ENCODE results near the gene APRT. TPM values are rescaled to one million over a fixed set of nuclear protein-coding genes. Genes with fewer than 3 reads are reported as not detected.

The APRT gene
- total and polyA plus RNA-seq, 9 of the 15 experiments (the other 6 are each of a cell fraction or from before 2014, with no cell fraction given) = 41.7 to 409 (median 146) TPM

GRCh38 chr16:88811769-88812512, at the start of gene APRT (continued):
- TF ChIP-seq EWSR1 (IDR thresholded peaks at IDR 0.05; ENCODE audit: borderline replicate concordance, low read depth, partially characterized antibody) = no peak
- TF ChIP-seq BRF1 (IDR thresholded peaks at IDR 0.05; ENCODE audit: borderline replicate concordance, extremely low read depth, insufficient read length) = no peak
- no peak for TF ChIP-seq ETV6 (IDR thresholded peaks at IDR 0.05; ENCODE audit: borderline replicate concordance in 1 of 2, low read depth in 2 of 2, low read length in 1 of 2)
- no peak for TF ChIP-seq ETV6 (CRISPR knock-in tag; IDR thresholded peaks at IDR 0.05; ENCODE audit: borderline replicate concordance)
- TF ChIP-seq CREBBP (IDR thresholded peaks at IDR 0.05; ENCODE audit: low read depth, low read length) = no peak
- TF ChIP-seq ZNF124 (CRISPR knock-in tag; IDR thresholded peaks at IDR 0.05) = no peak
- TF ChIP-seq SFPQ (IDR thresholded peaks at IDR 0.05; ENCODE audit: low read depth, low read length) = no peak
- no peak for TF ChIP-seq RBM17 (IDR thresholded peaks at IDR 0.05; ENCODE audit: borderline replicate concordance, low read depth, low read length)
- TF ChIP-seq E2F8 (IDR thresholded peaks at IDR 0.05; ENCODE audit: low read depth, partially characterized antibody) = peak; percentile 43
- no peak for TF ChIP-seq MEF2D (tag; conservative IDR thresholded peaks at IDR 0.05; ENCODE audit: low read depth)
- no peak for TF ChIP-seq FOXJ2 (tag; IDR thresholded peaks at IDR 0.05)
- TF ChIP-seq PTRF (tag; IDR thresholded peaks at IDR 0.05) = no peak
- TF ChIP-seq RUNX1 (IDR thresholded peaks at IDR 0.05; ENCODE audit: low read depth) = no peak
- no peak for TF ChIP-seq ZNF583 (CRISPR knock-in tag; IDR thresholded peaks at IDR 0.05)
- TF ChIP-seq SMARCA5 (IDR thresholded peaks at IDR 0.05) = 0 out of 2 replicates have a peak, but pooled peaks have one; percentile 15
- TF ChIP-seq HOMEZ (CRISPR knock-in tag; IDR thresholded peaks at IDR 0.05) = no peak
- peak; percentile 87 for TF ChIP-seq KLF13 (tag; IDR thresholded peaks at IDR 0.05; ENCODE audit: borderline replicate concordance, low read depth)
- TF ChIP-seq NONO (IDR thresholded peaks at IDR 0.05; ENCODE audit: low read depth in 2 of 2, low read length in 1 of 2) = peak in 1 of 2 experiments; percentile 84; a peak in 2 of 4 replicates
- TF ChIP-seq CREB5 (CRISPR knock-in tag; IDR thresholded peaks at IDR 0.05) = no peak
- TF ChIP-seq TAL1 (IDR thresholded peaks at IDR 0.05) = no peak
